SU-DHL-6 (cell line): ENCODE measurements around the gene ZNF592.

ENCODE experiments used
- H2AFZ ChIP-seq: fragments of 200-600 bp; sonication (generic); 2 replicates; pipeline ENCODE4 v1.6.1; 2014; ENCODE audit warnings: low read depth, mild to moderate bottlenecking, moderate library complexity, mixed read lengths, antibody characterized with exemption, low read length; ENCODE audit not compliant: severe bottlenecking
- H3F3A ChIP-seq: fragments of 200-600 bp; shearing (Covaris generic); 2 replicates; pipeline ENCODE4 v1.6.0; 2016; ENCODE audit warnings: antibody characterized with exemption, mild to moderate bottlenecking; ENCODE audit not compliant: insufficient read depth
- H3K27ac ChIP-seq: fragments of 200-600 bp; sonication (generic); 2 replicates; pipeline ENCODE4 v1.5.1; 2016; ENCODE audit warnings: low read depth, mild to moderate bottlenecking, low read length, moderate library complexity, mixed read lengths
- H3K27me3 ChIP-seq: fragments of 200-600 bp; sonication (generic), shearing (Covaris generic); 2 replicates; pipeline ENCODE4 v1.6.0; 2014; ENCODE audit warnings: mild to moderate bottlenecking, low read length
- H3K36me3 ChIP-seq: fragments of 200-600 bp; sonication (generic); 2 replicates; pipeline ENCODE4 v1.6.1; 2014; ENCODE audit warnings: mild to moderate bottlenecking, low read length, mixed read lengths
- H3K4me2 ChIP-seq: fragments of 300-600, 200-600 bp; shearing (Covaris generic), sonication (generic); 2 replicates; pipeline ENCODE4 v1.6.0; 2014; ENCODE audit warnings: low read length, low read depth, mild to moderate bottlenecking; ENCODE audit not compliant: poor library complexity, severe bottlenecking
- H3K4me3 ChIP-seq: fragments of 200-600 bp; sonication (generic); 2 replicates; pipeline ENCODE4 v1.5.1; 2014; ENCODE audit warnings: antibody characterized with exemption, low read length, mild to moderate bottlenecking, mixed read lengths; ENCODE audit not compliant: insufficient read depth, poor library complexity, severe bottlenecking
- H3K79me2 ChIP-seq: fragments of 200-600 bp; sonication (generic); 2 replicates; pipeline ENCODE4 v1.6.1; 2014; ENCODE audit warnings: mild to moderate bottlenecking, low read length, moderate library complexity; ENCODE audit not compliant: insufficient read depth
- H3K9ac ChIP-seq: fragments of 200-600 bp; sonication (generic); 2 replicates; pipeline ENCODE4 v1.7.0; 2014; ENCODE audit warnings: mild to moderate bottlenecking, low read length
- H3K9me2 ChIP-seq: fragments of 200-600 bp; sonication (generic); replicated peaks from 2 replicates; pipeline ENCODE4 v1.6.1; 2014; ENCODE audit warnings: low read length; ENCODE audit not compliant: insufficient read depth
- H3K9me3 ChIP-seq: fragments of 200-600 bp; sonication (generic); 2 replicates; pipeline ENCODE4 v1.6.1; 2014; ENCODE audit warnings: low read length, mixed read lengths; ENCODE audit not compliant: insufficient read depth
- H4K20me1 ChIP-seq: fragments of 200-600 bp; sonication (generic); 2 replicates; pipeline ENCODE4 v1.6.1; 2014; ENCODE audit warnings: low read depth, mild to moderate bottlenecking, antibody characterized with exemption, low read length, moderate library complexity, mixed read lengths
- EZH2phosphoT487 ChIP-seq: fragments of 200-600 bp; sonication (generic), shearing (Covaris generic); conservative IDR thresholded peaks from 2 replicates; pipeline ENCODE4 v1.6.1; 2018; ENCODE audit warnings: mild to moderate bottlenecking, antibody characterized with exemption, low read length, moderate library complexity, mixed read lengths
- TF ChIP-seq, protein P1 (sequence below): fragments of 200-600 bp; sonication (generic); IDR thresholded peaks from one replicate; pipeline ENCODE4 v1.5.1; 2017; ENCODE audit warnings: antibody characterized with exemption, mild to moderate bottlenecking, low read length, moderate library complexity; ENCODE audit not compliant: insufficient read depth, poor library complexity, severe bottlenecking

The ZNF592 gene

DNA sequence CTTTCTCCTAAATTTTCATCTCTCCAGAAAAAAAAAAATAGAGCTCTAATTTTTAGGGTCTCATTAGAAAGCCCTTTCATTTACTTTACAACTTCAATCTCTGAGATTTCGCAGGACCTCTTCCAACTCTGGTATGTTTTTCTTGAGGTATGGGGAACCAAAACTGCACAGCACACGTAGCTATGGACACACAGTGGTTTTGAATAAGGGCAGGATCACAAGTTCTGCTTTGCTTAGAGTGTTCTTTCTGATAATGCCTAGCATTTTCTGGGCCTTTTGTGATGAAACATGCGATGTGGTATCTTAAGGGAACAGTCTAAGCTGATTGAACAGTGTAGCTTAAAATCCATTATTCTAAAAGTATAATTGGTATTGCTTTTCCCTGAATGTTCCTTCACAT is 25.3 kb downstream of the ZNF592 start:
- Histone ChIP-seq H3K9me2 (no peaks in the 10 kb centered on the region), H3K27ac (no peak overlapping the region), H3K4me3 (no peak overlapping the region), H3F3A (no peaks in the 10 kb centered on the region), H3K4me2 (no peak overlapping the region), H4K20me1 (no peaks in the 10 kb centered on the region), H3K79me2 (peaks cover 72% of the 10 kb centered on the region), H3K9ac (no peak overlapping the region), H3K9me3 (no peaks in the 10 kb centered on the region), H3K27me3 (no peaks in the 10 kb centered on the region), H2AFZ (no peak overlapping the region), H3K36me3 (peaks cover 4% of the 10 kb centered on the region; the same call in 1 of the 2 replicates)
- TF ChIP-seq, protein P1, sequence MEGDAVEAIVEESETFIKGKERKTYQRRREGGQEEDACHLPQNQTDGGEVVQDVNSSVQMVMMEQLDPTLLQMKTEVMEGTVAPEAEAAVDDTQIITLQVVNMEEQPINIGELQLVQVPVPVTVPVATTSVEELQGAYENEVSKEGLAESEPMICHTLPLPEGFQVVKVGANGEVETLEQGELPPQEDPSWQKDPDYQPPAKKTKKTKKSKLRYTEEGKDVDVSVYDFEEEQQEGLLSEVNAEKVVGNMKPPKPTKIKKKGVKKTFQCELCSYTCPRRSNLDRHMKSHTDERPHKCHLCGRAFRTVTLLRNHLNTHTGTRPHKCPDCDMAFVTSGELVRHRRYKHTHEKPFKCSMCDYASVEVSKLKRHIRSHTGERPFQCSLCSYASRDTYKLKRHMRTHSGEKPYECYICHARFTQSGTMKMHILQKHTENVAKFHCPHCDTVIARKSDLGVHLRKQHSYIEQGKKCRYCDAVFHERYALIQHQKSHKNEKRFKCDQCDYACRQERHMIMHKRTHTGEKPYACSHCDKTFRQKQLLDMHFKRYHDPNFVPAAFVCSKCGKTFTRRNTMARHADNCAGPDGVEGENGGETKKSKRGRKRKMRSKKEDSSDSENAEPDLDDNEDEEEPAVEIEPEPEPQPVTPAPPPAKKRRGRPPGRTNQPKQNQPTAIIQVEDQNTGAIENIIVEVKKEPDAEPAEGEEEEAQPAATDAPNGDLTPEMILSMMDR = no peak
- TF ChIP-seq EZH2phosphoT487 = no peak

DNA sequence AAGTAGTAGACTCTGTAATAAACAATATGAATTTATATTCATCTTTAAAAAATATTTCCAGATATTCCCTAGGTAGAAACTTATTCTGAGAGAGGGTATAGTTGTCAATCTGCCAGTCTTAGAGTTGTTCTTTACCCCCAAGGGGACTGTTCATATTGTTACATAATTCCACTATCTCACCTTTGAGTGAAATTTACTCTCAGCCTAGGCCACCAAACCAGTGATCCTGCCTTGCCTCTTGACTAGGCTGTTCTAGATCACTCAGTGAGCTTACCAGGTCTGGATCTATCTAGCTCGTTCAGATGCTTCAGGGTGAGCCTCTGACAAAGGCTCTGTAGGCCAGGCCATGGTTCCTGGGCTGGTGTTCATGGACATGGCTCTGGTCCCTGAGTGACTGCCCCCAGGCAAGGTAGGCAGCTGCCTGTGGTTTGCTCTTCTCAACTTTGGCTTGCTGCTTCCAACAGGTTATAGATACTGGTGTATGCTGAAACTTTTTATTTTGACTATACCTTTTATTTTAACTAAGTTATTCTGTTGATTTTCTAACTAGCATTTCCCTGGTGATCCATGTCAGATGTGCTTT is 27.6 kb downstream of the ZNF592 start:
- no peaks in the 10 kb centered on the region for H4K20me1 ChIP-seq
- no peak overlapping the region for H3K4me2 ChIP-seq
- H3K36me3 ChIP-seq = peaks cover 9% of the 10 kb centered on the region; the same call in 1 of the 2 replicates

DNA sequence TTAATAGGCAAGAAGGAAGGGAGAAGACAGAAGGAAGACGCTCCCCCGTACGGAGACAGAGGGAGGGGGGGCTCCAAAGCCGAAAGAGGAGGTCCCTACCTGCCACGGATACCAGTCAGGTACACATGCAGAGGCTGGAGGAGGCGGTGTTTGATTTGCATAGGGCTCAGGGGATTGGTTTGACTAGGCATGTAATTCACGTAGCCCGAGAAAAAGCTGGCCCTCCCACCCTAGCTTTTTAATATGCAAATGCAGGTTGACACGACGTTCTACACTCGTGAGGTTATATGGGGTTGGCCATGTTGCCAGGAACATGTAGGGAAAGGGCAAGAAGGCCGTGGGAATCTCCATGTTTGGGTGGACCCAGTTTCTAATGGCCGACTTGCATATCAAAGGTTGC is 29.8 kb downstream of the ZNF592 start:
- H3K27ac ChIP-seq = no peak overlapping the region
- H3K27me3 ChIP-seq = no peaks in the 10 kb centered on the region
- H3K36me3 ChIP-seq = peaks cover 16% of the 10 kb centered on the region
- no peaks in the 10 kb centered on the region for H3F3A ChIP-seq
- H3K79me2 ChIP-seq = peaks cover 56% of the 10 kb centered on the region
- no peak overlapping the region for H3K4me3 ChIP-seq
- H2AFZ ChIP-seq = no peak overlapping the region
- no peak overlapping the region for H3K4me2 ChIP-seq
- no peaks in the 10 kb centered on the region for H4K20me1 ChIP-seq
- no peak overlapping the region for H3K9ac ChIP-seq
- H3K9me2 ChIP-seq = no peaks in the 10 kb centered on the region
- H3K9me3 ChIP-seq = no peaks in the 10 kb centered on the region
- no peak for TF ChIP-seq EZH2phosphoT487
- TF ChIP-seq, protein P1 = no peak

More for the DNA sequence above, 27.6 kb downstream of the ZNF592 start:
- Histone ChIP-seq H3K79me2 (peaks cover 69% of the 10 kb centered on the region), H3K9me3 (no peaks in the 10 kb centered on the region), H3K4me3 (no peak overlapping the region), H3K9me2 (no peaks in the 10 kb centered on the region), H3K27me3 (no peaks in the 10 kb centered on the region), H3F3A (no peaks in the 10 kb centered on the region), H3K27ac (no peak overlapping the region), H2AFZ (no peak overlapping the region), H3K9ac (no peak overlapping the region)
- no peak for TF ChIP-seq EZH2phosphoT487
- TF ChIP-seq, protein P1 = no peak
